GM23338 (cell line): ENCODE data around the gene ZNF804B. TPM values are rescaled to one million over a fixed set of nuclear protein-coding genes. Genes with fewer than 3 reads are reported as not detected.

ENCODE experiments used
- ATAC-seq: fragments of 200-7000 bp; cut with Tn5 transposase; 3 replicates; pipeline ENCODE4 v1.9.1; 2020
- DNase-seq: peaks from one replicate; pipeline ENCODE4 v3.0.0-alpha.2; 2015; ENCODE audit warnings: low spot score
- H2AFZ ChIP-seq: fragments of 200-600 bp; sonication (generic); 2 replicates; pipeline ENCODE4 v1.8.0; 2016; ENCODE audit warnings: antibody characterized with exemption, mild to moderate bottlenecking, moderate library complexity
- H3F3A ChIP-seq: fragments of 200-600 bp; sonication (generic); replicated peaks from 2 replicates; pipeline ENCODE4 v1.8.0; 2017; ENCODE audit warnings: antibody characterized with exemption, mixed run types, low read depth
- H3K27ac ChIP-seq: fragments of 200-600 bp; sonication (generic); 2 replicates; pipeline ENCODE4 v1.6.1; 2016; ENCODE audit warnings: low read depth
- H3K27me3 ChIP-seq: fragments of 200-600 bp; sonication (generic); 2 replicates; pipeline ENCODE4 v1.8.0; 2016; ENCODE audit warnings: mild to moderate bottlenecking, mixed run types, moderate library complexity; ENCODE audit not compliant: insufficient read depth
- H3K36me3 ChIP-seq: fragments of 200-600 bp; sonication (generic); 2 replicates; pipeline ENCODE4 v1.8.0; 2016; ENCODE audit warnings: mild to moderate bottlenecking; ENCODE audit not compliant: insufficient read depth
- H3K4me1 ChIP-seq: fragments of 200-600 bp; sonication (generic); 2 replicates; pipeline ENCODE4 v1.8.0; 2016; ENCODE audit warnings: mild to moderate bottlenecking, moderate library complexity; ENCODE audit not compliant: insufficient read depth
- H3K4me2 ChIP-seq: fragments of 200-600 bp; sonication (generic); 2 replicates; pipeline ENCODE4 v1.7.1; 2017; ENCODE audit warnings: mixed run types
- H3K4me3 ChIP-seq: fragments of 200-600 bp; sonication (generic); 2 replicates; pipeline ENCODE4 v1.6.1; 2016; ENCODE audit warnings: mixed run types
- H3K79me2 ChIP-seq: fragments of 200-600 bp; sonication (generic); replicated peaks from 2 replicates; pipeline ENCODE4 v1.8.0; 2017; ENCODE audit warnings: mild to moderate bottlenecking; ENCODE audit not compliant: insufficient read depth
- H3K9me2 ChIP-seq: fragments of 200-600 bp; sonication (generic); 2 replicates; pipeline ENCODE4 v1.8.0; 2017; ENCODE audit not compliant: insufficient read depth
- H4K20me1 ChIP-seq: fragments of 200-600 bp; sonication (generic); replicated peaks from 2 replicates; pipeline ENCODE4 v1.8.0; 2017; ENCODE audit warnings: mild to moderate bottlenecking; ENCODE audit not compliant: insufficient read depth
- H3K27ac Mint-ChIP-seq: 2 replicates; pipeline ENCODE4 v1.8.0; 2020; ENCODE audit warnings: inconsistent platforms, mild to moderate bottlenecking, moderate library complexity, mixed read lengths
- H3K27me3 Mint-ChIP-seq: 3 replicates; pipeline ENCODE4 v1.8.0; 2022; ENCODE audit warnings: low read depth, mild to moderate bottlenecking, moderate library complexity, mixed read lengths, inconsistent platforms; ENCODE audit not compliant: insufficient read depth, poor library complexity
- H3K36me3 Mint-ChIP-seq: 3 replicates; pipeline ENCODE4 v1.8.0; 2021; ENCODE audit warnings: low read depth, mild to moderate bottlenecking, inconsistent platforms, moderate library complexity, mixed read lengths
- H3K4me1 Mint-ChIP-seq: 3 replicates; pipeline ENCODE4 v1.8.0; 2020; ENCODE audit warnings: mild to moderate bottlenecking, inconsistent platforms, mixed read lengths
- H3K4me3 Mint-ChIP-seq: 3 replicates; pipeline ENCODE4 v1.8.0; 2021; ENCODE audit warnings: moderate library complexity, mild to moderate bottlenecking, inconsistent platforms, mixed read lengths
- H3K9me3 Mint-ChIP-seq: 3 replicates; pipeline ENCODE4 v1.8.0; 2020; ENCODE audit warnings: moderate library complexity, mild to moderate bottlenecking, inconsistent platforms, mixed read lengths
- CREB1 ChIP-seq: fragments of 250-450 bp; sonication (Bioruptor Pico); IDR thresholded peaks from 2 replicates; pipeline ENCODE4 v1.5.0; 2020; ENCODE audit warnings: low read depth, mild to moderate bottlenecking, moderate library complexity
- EZH2 ChIP-seq: fragments of 200-600 bp; sonication (generic); IDR thresholded peaks from one replicate; pipeline ENCODE4 v1.8.0; 2017; ENCODE audit warnings: antibody characterized with exemption, mild to moderate bottlenecking, low read depth; ENCODE audit not compliant: unreplicated experiment
- JUNB ChIP-seq: IDR thresholded peaks from one replicate; pipeline ENCODE4 v1.6.1; 2016; ENCODE audit warnings: antibody characterized with exemption; ENCODE audit not compliant: unreplicated experiment
- NANOG ChIP-seq: IDR thresholded peaks from 2 replicates; pipeline ENCODE4 v1.6.1; 2016; ENCODE audit warnings: antibody characterized with exemption, borderline replicate concordance
- POLR2AphosphoS5 ChIP-seq: IDR thresholded peaks from 2 replicates; pipeline ENCODE4 v1.6.1; 2016; ENCODE audit warnings: antibody characterized with exemption, low read depth
- polyA plus RNA-seq: library from polyadenylated mRNA; unstranded; fragments of >200 nt; fragmentation: Nextera tagmentation; extraction: Ambion mirVana; gene quantifications from 2 replicates; pipeline ENCODE4 v1.2.1, GENCODE V29; 2016
- total RNA-seq: library from RNA; depleted of rRNA; stranded (reverse); fragments of >200 nt; shearing (Covaris generic); gene quantifications from 2 replicates; pipeline ENCODE4 v1.2.3, GENCODE V29; 2014
- TF ChIP-seq, protein P1 (sequence below): fragments of 250-450 bp; sonication (Bioruptor Pico); IDR thresholded peaks from 2 replicates; pipeline ENCODE4 v1.5.0; 2020; ENCODE audit warnings: mild to moderate bottlenecking, moderate library complexity
- TF ChIP-seq, protein P2 (sequence below): IDR thresholded peaks from one replicate; pipeline ENCODE4 v1.6.1; 2018; ENCODE audit warnings: antibody characterized with exemption; ENCODE audit not compliant: unreplicated experiment
- TF ChIP-seq, protein P3 (sequence below), 2 experiments: fragments of 200-600 bp in 1 of 2; sonication (generic) in 1 of 2; conservative IDR thresholded peaks; 2 replicates each; pipeline versions ENCODE4 v1.5.1 to v1.6.1; 2016 to 2017; ENCODE audit warnings: antibody characterized with exemption in 2 of 2, low read depth in 2 of 2, mild to moderate bottlenecking in 2 of 2, moderate library complexity in 1 of 2

Gene ZNF804B
- total and polyA plus RNA-seq, 2 experiments from 2014 or later = not detected

DNA sequence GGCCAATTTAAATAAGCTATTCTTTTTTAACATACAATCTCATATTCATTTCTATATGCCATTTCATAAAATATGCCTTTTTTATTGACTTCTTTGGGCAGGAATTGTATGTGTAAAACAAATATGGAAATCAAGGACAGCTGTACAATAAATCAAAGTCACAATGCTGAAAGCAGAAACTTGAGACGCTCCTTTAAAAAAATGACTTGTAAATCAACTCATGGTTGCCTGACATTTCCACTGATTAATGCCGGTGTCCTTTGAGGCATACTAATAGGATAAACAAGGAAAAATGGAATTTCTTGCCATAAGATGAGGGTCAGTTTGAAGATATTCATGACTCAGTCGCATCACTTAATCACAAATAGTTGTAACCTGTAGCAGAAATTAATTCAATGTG is 283.4 kb downstream of the ZNF804B start:
- no peaks in the 10 kb centered on the region for H3K4me1 ChIP-seq
- peaks cover 7% of the 10 kb centered on the region for H3K9me2 ChIP-seq
- no peak overlapping the region for H2AFZ ChIP-seq
- no peak overlapping the region for H3K4me3 Mint-ChIP-seq
- no peaks in the 10 kb centered on the region for H3K27me3 ChIP-seq
- H3K36me3 ChIP-seq = no peaks in the 10 kb centered on the region; the same call in 1 of the 2 replicates
- no peak overlapping the region for H3K27ac ChIP-seq
- TF ChIP-seq EZH2 = no peak
- no peak for TF ChIP-seq JUNB
- TF ChIP-seq, protein P1, sequence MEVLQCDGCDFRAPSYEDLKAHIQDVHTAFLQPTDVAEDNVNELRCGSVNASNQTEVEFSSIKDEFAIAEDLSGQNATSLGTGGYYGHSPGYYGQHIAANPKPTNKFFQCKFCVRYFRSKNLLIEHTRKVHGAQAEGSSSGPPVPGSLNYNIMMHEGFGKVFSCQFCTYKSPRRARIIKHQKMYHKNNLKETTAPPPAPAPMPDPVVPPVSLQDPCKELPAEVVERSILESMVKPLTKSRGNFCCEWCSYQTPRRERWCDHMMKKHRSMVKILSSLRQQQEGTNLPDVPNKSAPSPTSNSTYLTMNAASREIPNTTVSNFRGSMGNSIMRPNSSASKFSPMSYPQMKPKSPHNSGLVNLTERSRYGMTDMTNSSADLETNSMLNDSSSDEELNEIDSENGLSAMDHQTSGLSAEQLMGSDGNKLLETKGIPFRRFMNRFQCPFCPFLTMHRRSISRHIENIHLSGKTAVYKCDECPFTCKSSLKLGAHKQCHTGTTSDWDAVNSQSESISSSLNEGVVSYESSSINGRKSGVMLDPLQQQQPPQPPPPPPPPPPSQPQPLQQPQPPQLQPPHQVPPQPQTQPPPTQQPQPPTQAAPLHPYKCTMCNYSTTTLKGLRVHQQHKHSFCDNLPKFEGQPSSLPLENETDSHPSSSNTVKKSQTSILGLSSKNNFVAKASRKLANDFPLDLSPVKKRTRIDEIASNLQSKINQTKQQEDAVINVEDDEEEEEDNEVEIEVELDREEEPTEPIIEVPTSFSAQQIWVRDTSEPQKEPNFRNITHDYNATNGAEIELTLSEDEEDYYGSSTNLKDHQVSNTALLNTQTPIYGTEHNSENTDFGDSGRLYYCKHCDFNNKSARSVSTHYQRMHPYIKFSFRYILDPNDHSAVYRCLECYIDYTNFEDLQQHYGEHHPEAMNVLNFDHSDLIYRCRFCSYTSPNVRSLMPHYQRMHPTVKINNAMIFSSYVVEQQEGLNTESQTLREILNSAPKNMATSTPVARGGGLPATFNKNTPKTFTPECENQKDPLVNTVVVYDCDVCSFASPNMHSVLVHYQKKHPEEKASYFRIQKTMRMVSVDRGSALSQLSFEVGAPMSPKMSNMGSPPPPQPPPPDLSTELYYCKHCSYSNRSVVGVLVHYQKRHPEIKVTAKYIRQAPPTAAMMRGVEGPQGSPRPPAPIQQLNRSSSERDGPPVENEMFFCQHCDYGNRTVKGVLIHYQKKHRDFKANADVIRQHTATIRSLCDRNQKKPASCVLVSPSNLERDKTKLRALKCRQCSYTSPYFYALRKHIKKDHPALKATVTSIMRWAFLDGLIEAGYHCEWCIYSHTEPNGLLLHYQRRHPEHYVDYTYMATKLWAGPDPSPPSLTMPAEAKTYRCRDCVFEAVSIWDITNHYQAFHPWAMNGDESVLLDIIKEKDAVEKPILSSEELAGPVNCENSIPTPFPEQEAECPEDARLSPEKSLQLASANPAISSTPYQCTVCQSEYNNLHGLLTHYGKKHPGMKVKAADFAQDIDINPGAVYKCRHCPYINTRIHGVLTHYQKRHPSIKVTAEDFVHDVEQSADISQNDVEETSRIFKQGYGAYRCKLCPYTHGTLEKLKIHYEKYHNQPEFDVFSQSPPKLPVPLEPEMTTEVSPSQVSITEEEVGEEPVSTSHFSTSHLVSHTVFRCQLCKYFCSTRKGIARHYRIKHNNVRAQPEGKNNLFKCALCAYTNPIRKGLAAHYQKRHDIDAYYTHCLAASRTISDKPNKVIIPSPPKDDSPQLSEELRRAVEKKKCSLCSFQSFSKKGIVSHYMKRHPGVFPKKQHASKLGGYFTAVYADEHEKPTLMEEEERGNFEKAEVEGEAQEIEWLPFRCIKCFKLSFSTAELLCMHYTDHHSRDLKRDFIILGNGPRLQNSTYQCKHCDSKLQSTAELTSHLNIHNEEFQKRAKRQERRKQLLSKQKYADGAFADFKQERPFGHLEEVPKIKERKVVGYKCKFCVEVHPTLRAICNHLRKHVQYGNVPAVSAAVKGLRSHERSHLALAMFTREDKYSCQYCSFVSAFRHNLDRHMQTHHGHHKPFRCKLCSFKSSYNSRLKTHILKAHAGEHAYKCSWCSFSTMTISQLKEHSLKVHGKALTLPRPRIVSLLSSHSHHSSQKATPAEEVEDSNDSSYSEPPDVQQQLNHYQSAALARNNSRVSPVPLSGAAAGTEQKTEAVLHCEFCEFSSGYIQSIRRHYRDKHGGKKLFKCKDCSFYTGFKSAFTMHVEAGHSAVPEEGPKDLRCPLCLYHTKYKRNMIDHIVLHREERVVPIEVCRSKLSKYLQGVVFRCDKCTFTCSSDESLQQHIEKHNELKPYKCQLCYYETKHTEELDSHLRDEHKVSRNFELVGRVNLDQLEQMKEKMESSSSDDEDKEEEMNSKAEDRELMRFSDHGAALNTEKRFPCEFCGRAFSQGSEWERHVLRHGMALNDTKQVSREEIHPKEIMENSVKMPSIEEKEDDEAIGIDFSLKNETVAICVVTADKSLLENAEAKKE (CRISPR knock-in tag) = no peak
- TF ChIP-seq POLR2AphosphoS5 = no peak
- TF ChIP-seq, protein P2, sequence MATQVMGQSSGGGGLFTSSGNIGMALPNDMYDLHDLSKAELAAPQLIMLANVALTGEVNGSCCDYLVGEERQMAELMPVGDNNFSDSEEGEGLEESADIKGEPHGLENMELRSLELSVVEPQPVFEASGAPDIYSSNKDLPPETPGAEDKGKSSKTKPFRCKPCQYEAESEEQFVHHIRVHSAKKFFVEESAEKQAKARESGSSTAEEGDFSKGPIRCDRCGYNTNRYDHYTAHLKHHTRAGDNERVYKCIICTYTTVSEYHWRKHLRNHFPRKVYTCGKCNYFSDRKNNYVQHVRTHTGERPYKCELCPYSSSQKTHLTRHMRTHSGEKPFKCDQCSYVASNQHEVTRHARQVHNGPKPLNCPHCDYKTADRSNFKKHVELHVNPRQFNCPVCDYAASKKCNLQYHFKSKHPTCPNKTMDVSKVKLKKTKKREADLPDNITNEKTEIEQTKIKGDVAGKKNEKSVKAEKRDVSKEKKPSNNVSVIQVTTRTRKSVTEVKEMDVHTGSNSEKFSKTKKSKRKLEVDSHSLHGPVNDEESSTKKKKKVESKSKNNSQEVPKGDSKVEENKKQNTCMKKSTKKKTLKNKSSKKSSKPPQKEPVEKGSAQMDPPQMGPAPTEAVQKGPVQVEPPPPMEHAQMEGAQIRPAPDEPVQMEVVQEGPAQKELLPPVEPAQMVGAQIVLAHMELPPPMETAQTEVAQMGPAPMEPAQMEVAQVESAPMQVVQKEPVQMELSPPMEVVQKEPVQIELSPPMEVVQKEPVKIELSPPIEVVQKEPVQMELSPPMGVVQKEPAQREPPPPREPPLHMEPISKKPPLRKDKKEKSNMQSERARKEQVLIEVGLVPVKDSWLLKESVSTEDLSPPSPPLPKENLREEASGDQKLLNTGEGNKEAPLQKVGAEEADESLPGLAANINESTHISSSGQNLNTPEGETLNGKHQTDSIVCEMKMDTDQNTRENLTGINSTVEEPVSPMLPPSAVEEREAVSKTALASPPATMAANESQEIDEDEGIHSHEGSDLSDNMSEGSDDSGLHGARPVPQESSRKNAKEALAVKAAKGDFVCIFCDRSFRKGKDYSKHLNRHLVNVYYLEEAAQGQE = no peak
- no peak for TF ChIP-seq CREB1 (CRISPR knock-in tag)
- TF ChIP-seq NANOG = no peak
- TF ChIP-seq, protein P3, sequence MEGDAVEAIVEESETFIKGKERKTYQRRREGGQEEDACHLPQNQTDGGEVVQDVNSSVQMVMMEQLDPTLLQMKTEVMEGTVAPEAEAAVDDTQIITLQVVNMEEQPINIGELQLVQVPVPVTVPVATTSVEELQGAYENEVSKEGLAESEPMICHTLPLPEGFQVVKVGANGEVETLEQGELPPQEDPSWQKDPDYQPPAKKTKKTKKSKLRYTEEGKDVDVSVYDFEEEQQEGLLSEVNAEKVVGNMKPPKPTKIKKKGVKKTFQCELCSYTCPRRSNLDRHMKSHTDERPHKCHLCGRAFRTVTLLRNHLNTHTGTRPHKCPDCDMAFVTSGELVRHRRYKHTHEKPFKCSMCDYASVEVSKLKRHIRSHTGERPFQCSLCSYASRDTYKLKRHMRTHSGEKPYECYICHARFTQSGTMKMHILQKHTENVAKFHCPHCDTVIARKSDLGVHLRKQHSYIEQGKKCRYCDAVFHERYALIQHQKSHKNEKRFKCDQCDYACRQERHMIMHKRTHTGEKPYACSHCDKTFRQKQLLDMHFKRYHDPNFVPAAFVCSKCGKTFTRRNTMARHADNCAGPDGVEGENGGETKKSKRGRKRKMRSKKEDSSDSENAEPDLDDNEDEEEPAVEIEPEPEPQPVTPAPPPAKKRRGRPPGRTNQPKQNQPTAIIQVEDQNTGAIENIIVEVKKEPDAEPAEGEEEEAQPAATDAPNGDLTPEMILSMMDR (conservative IDR thresholded peaks at IDR 0.05; ENCODE audit: low read depth in 2 of 2) = no peak
- H4K20me1 ChIP-seq = no peaks in the 10 kb centered on the region
- no peaks in the 10 kb centered on the region for H3K79me2 ChIP-seq
- peaks cover 3% of the 10 kb centered on the region for H3K27me3 Mint-ChIP-seq
- no peak for ATAC-seq
- H3K9me3 Mint-ChIP-seq = peaks cover 34% of the 10 kb centered on the region
- no peak for DNase-seq
- no peak overlapping the region for H3K4me3 ChIP-seq
- no peak overlapping the region for H3K27ac Mint-ChIP-seq
- H3K36me3 Mint-ChIP-seq = peaks cover 21% of the 10 kb centered on the region
- no peak overlapping the region for H3K4me2 ChIP-seq
- H3K4me1 Mint-ChIP-seq = no peaks in the 10 kb centered on the region
- H3F3A ChIP-seq = no peaks in the 10 kb centered on the region
